ENCODE results near the gene XRCC3.

Gene XRCC3

GRCh38 chr14:103744621-103745395, 29.6 kb upstream of the XRCC3 start:
- no peak for DNase-seq (ENCODE audit: low read depth)
- TF ChIP-seq CTCF (conservative IDR thresholded peaks at IDR 0.05; ENCODE audit: control insufficient read depth, insufficient read depth, low read depth, low read length), result no peak
- H3K4me3 ChIP-seq (ENCODE audit: control insufficient read depth, low read depth, low read length), result no peak overlapping the region

DNA sequence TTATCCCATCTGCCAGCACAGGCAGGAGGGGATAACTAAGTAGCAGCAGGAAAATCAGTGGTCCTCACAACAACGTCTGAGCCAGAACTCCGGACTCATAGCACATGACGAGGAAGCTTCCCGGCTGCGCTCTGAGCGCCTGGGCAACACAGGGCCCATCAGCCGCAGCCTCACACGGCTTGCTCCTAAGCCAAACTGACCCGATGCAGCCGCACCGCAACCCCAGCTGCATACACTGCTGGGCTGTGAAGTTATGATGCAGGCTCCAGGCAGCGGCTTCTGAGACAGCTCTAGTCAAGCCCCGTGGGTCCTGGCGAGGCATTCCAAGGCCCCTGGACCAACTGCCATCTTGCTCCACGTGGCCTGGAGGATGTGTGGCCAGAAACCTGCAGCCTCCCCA, 28.4 kb upstream of the XRCC3 start:
- DNase-seq (ENCODE audit: low read depth), result no peak
- no peak overlapping the region for H3K4me3 ChIP-seq (ENCODE audit: control insufficient read depth, low read depth, low read length)
- no peak for TF ChIP-seq CTCF (conservative IDR thresholded peaks at IDR 0.05; ENCODE audit: control insufficient read depth, insufficient read depth, low read depth, low read length)

GRCh38 chr14:103742499-103743255, 27.4 kb upstream of the XRCC3 start:
- DNase-seq (ENCODE audit: low read depth), result no peak
- no peak for TF ChIP-seq CTCF (conservative IDR thresholded peaks at IDR 0.05; ENCODE audit: control insufficient read depth, insufficient read depth, low read depth, low read length)
- no peak overlapping the region for H3K4me3 ChIP-seq (ENCODE audit: control insufficient read depth, low read depth, low read length)

DNA sequence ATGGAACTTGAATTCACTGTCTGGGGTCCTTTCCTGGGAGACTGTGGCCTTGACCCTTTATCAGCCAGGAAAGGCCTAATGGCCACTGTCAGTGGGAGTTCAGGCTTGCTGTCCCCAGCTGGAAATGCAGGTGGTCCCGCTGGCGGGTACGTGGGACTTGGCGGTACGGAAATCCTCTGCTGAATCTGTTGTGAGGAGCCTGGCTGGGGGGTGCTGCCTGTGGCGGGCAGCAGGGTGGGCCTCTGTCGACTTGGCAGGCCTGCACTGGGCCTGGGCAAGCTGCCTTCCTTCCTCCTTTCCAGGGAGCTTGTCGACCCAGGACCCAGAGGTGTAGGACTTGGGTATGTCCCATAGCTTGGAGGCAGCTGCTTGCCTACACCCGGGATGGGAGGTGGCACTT, 26.6 kb upstream of the XRCC3 start:
- TF ChIP-seq CTCF (conservative IDR thresholded peaks at IDR 0.05; ENCODE audit: control insufficient read depth, insufficient read depth, low read depth, low read length), result no peak
- no peak overlapping the region for H3K4me3 ChIP-seq (ENCODE audit: control insufficient read depth, low read depth, low read length)
- DNase-seq (ENCODE audit: low read depth), result no peak

DNA sequence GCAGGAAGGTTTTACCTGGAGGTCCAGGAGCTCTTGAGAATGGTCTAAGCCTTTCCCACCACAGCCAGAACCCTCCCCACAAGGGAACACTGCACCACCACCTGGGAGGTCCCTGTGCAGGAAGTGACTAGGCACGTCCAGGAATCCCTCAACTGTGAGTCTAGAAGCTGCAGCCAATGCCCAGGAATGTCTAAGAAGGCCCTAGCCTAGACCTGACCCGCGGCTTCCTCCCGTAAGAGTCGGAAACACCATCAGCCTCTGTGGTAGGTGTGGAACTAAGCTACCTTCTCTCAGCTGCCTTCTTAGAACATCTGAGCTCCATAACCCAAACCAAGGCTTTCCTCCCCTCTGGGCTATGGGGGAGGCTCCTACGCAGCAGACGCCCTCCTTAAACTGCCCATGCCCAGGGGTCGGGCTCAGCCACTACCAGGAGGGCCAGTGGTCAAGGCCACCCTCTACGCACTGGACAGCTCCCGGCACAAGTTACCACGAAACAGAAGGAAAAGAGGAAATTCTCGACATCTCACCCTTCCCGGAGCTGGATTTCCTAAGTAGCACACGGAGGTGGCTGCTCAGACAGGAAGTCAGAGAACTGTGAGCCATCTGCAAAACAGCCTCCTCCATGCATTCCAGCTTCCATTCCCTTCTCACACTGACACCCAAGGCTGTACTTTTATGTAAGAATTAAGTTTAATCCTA, 25.9 kb upstream of the XRCC3 start:
- peak; percentile 22 for DNase-seq (ENCODE audit: low read depth)
- H3K4me3 ChIP-seq (ENCODE audit: control insufficient read depth, low read depth, low read length), result no peak overlapping the region
- no peak for TF ChIP-seq CTCF (conservative IDR thresholded peaks at IDR 0.05; ENCODE audit: control insufficient read depth, insufficient read depth, low read depth, low read length)

DNA sequence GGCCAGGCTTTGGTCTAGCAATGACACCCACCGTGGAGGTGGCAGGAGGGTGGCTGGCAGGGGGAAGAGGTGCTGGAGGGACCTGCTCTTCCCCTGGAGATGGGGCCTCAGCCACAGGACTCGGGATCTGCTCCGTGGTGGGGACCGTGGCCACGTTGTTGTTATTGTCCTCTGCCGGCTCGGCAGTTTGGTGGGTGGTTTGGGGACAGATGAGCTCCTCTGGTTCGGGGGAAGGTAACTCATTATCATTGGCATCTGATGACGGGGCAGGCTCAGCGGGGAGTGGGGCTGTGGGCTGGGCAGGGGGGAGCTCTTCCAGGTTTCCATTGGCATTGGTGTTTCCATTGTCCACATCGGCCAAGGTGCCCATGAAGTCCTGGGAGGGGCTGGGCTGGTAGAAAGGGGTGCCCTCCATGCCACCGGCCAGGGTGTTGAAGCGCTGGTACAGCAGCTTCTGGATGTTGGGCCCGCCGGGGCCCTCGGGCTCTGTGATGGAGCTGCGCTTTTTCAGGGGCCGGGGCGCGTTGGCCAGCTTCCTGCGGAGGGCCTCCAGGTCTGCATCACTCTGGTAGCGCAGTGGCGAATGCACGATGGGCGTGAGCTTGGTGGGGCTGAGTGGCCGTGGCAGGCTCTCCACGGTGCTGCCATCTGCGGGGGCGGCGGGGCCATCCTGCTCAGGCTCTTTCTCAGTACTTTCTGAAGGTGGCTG, 24.7 kb upstream of the XRCC3 start:
- no peak for DNase-seq (ENCODE audit: low read depth)
- H3K4me3 ChIP-seq (ENCODE audit: control insufficient read depth, low read depth, low read length), result no peak overlapping the region
- TF ChIP-seq CTCF (conservative IDR thresholded peaks at IDR 0.05; ENCODE audit: control insufficient read depth, insufficient read depth, low read depth, low read length), result no peak
